Measurements from ENCODE around the gene FADS1. TPM values are rescaled to one million over a fixed set of nuclear protein-coding genes. Genes with fewer than 3 reads are reported as not detected.

The FADS1 gene
- total RNA-seq, 3 donors from 2014 or later (not counting 1 experiment from before 2014, with no cell fraction given), result 9.3 to 17.2 (median 10.2) TPM

DNA sequence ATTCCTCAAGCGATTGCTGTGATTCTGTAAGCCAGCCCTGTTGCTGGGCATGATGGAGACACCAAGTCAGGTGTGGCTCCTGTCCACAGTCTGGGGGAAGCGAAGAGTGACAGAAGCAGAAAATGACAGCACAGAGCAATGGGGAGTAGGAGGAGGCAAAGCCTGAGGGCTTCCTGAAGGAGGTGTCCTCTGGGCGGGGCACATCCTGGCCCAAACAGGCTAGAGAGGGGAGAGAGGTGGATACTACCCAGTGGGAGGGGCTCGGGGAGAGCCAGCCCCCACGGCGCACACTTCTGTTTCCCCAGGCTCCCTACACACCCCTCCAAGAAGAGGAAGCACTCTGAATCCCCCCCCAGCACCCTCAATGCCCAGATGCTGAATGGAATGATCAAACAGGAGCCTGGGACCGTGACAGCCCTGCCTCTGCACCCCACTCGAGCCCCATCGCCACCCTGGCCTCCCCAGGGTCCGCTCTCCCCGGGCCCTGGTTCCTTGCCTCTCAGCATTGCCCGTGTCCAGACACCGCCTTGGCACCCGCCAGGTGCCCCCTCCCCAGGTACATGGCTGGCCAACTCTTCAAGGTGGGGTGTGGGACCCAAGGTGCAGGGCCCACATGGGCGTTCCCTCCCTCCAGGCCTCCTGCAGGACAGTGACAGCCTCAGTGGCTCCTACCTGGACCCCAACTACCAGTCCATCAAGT lies 45.5 kb downstream of the FADS1 start:
- no peak overlapping the region for H3K27ac Mint-ChIP-seq
- no peaks in the 10 kb centered on the region for H3K36me3 Mint-ChIP-seq
- Histone ChIP-seq H3K27me3 (ENCODE audit: control insufficient read depth, insufficient read depth, low read length) (no peaks in the 10 kb centered on the region), H3K27ac (ENCODE audit: low read length) (no peak overlapping the region), H3K36me3 (ENCODE audit: control insufficient read depth, insufficient read depth, low read length) (no peaks in the 10 kb centered on the region), H3K4me3 (ENCODE audit: low read length) (no peak overlapping the region), H3K9me3 (ENCODE audit: control insufficient read depth, insufficient read depth, low read length) (no peaks in the 10 kb centered on the region), H3K4me1 (ENCODE audit: control insufficient read depth, insufficient read depth, low read length) (peaks cover 28% of the 10 kb centered on the region)
- no peak for ATAC-seq
- 85% methylated on average over 15 of the region's 15 CpGs for WGBS (ENCODE audit: insufficient coverage)
- H3K4me3 Mint-ChIP-seq, result no peak overlapping the region
- intact Hi-C loops (cut with micrococcal nuclease), result no loop called here
- TF ChIP-seq CTCF (IDR thresholded peaks at IDR 0.05), result no peak
- peaks cover 11 to 20% of the 10 kb centered on the region in 2 donors for H3K4me1 Mint-ChIP-seq
- H3K9me3 Mint-ChIP-seq, result no peaks in the 10 kb centered on the region
- no peaks in the 10 kb centered on the region for H3K27me3 Mint-ChIP-seq (ENCODE audit: low read depth in 2 of 2)
- DNase-seq, result no peak

GRCh38 chr11:61769946-61770683 lies 46.7 kb downstream of the FADS1 start:
- no peak for ATAC-seq
- WGBS (ENCODE audit: insufficient coverage), result 93% methylated on average over 18 of the region's 20 CpGs

GRCh38 chr11:61769169-61769920 lies 47.5 kb downstream of the FADS1 start:
- intact Hi-C loops (cut with micrococcal nuclease), result no loop called here
- TF ChIP-seq CTCF (IDR thresholded peaks at IDR 0.05), result no peak
- Histone ChIP-seq H3K4me1 (ENCODE audit: control insufficient read depth, insufficient read depth, low read length) (peaks cover 12% of the 10 kb centered on the region), H3K27ac (ENCODE audit: low read length) (no peak overlapping the region), H3K4me3 (ENCODE audit: low read length) (no peak overlapping the region), H3K36me3 (ENCODE audit: control insufficient read depth, insufficient read depth, low read length) (no peaks in the 10 kb centered on the region), H3K9me3 (ENCODE audit: control insufficient read depth, insufficient read depth, low read length) (no peaks in the 10 kb centered on the region), H3K27me3 (ENCODE audit: control insufficient read depth, insufficient read depth, low read length) (no peaks in the 10 kb centered on the region)
- H3K27ac Mint-ChIP-seq, result no peak overlapping the region
- WGBS (ENCODE audit: insufficient coverage), result 96% methylated on average over 33 of the region's 33 CpGs
- ATAC-seq, result no peak
- no peak for DNase-seq
- H3K4me1 Mint-ChIP-seq, result no peaks in the 10 kb centered on the region
- H3K27me3 Mint-ChIP-seq (ENCODE audit: low read depth in 2 of 2), result no peaks in the 10 kb centered on the region
- no peak overlapping the region for H3K4me3 Mint-ChIP-seq
- no peaks in the 10 kb centered on the region for H3K36me3 Mint-ChIP-seq
- H3K9me3 Mint-ChIP-seq, result no peaks in the 10 kb centered on the region

More at GRCh38 chr11:61769946-61770683, 46.7 kb downstream of the FADS1 start:
- H3K27me3 ChIP-seq (ENCODE audit: control insufficient read depth, insufficient read depth, low read length), result no peaks in the 10 kb centered on the region
- Mint-ChIP-seq H3K4me3 (no peak overlapping the region), H3K27me3 (ENCODE audit: low read depth in 2 of 2) (no peaks in the 10 kb centered on the region), H3K4me1 (peaks cover 0 to 7% of the 10 kb centered on the region in 2 donors), H3K9me3 (no peaks in the 10 kb centered on the region), H3K27ac (no peak overlapping the region), H3K36me3 (no peaks in the 10 kb centered on the region)
- intact Hi-C loops (cut with micrococcal nuclease), result no loop called here
- no peaks in the 10 kb centered on the region for H3K9me3 ChIP-seq (ENCODE audit: control insufficient read depth, insufficient read depth, low read length)
- TF ChIP-seq CTCF (IDR thresholded peaks at IDR 0.05), result no peak
- no peak for DNase-seq
- H3K4me3 ChIP-seq (ENCODE audit: low read length), result no peak overlapping the region
- H3K36me3 ChIP-seq (ENCODE audit: control insufficient read depth, insufficient read depth, low read length), result no peaks in the 10 kb centered on the region
- H3K4me1 ChIP-seq (ENCODE audit: control insufficient read depth, insufficient read depth, low read length), result peaks cover 16% of the 10 kb centered on the region
- H3K27ac ChIP-seq (ENCODE audit: low read length), result no peak overlapping the region

Measured in natural killer cell (primary cell).